ENCODE data around the gene CABCOCO1. TPM values are rescaled to one million over a fixed set of nuclear protein-coding genes. Genes with fewer than 3 reads are reported as not detected.

Gene CABCOCO1
- total and polyA plus RNA-seq, 2 of the 13 experiments (the other 11 are each of a cell fraction or from before 2014, with no cell fraction given) = not detected

GRCh38 chr10:61750943-61751471 is 88.3 kb downstream of the CABCOCO1 start (continued):
- no peak for TF ChIP-seq ZKSCAN1 (IDR thresholded peaks at IDR 0.05; ENCODE audit: low read length)
- peak; percentile 33; the same call in 1 of the 2 replicates for TF ChIP-seq RXRB (CRISPR knock-in tag; IDR thresholded peaks at IDR 0.05; ENCODE audit: borderline replicate concordance)
- TF ChIP-seq ZNF24 (IDR thresholded peaks at IDR 0.05) = no peak
- no peak for TF ChIP-seq ZNF350 (CRISPR knock-in tag; IDR thresholded peaks at IDR 0.05; ENCODE audit: borderline replicate concordance, low read depth)
- no peak for TF ChIP-seq REPIN1 (CRISPR knock-in tag; IDR thresholded peaks at IDR 0.05; ENCODE audit: borderline replicate concordance, low read depth)
- no peak for TF ChIP-seq ISL2 (CRISPR knock-in tag; IDR thresholded peaks at IDR 0.05)
- no peak for TF ChIP-seq HNRNPL (IDR thresholded peaks at IDR 0.05; ENCODE audit: low read depth, low read length)
- peak; percentile 66 for TF ChIP-seq CREB1 (IDR thresholded peaks at IDR 0.05)
- no peak for TF ChIP-seq CREB1 (CRISPR knock-in tag; IDR thresholded peaks at IDR 0.05)
- TF ChIP-seq ZGPAT (CRISPR knock-in tag; IDR thresholded peaks at IDR 0.05) = 0 out of 2 replicates have a peak, but pooled peaks have one; percentile 30
- no peak for TF ChIP-seq ZBTB3 (CRISPR knock-in tag; IDR thresholded peaks at IDR 0.05; ENCODE audit: borderline replicate concordance, low read depth)
- TF ChIP-seq ETV5 (CRISPR knock-in tag; IDR thresholded peaks at IDR 0.05; ENCODE audit: borderline replicate concordance) = peak; percentile 55; the same call in 1 of the 2 replicates
- TF ChIP-seq ZNF883 (CRISPR knock-in tag; IDR thresholded peaks at IDR 0.05; ENCODE audit: not compliant biosample characterization) = no peak
- TF ChIP-seq GABPB1 (CRISPR knock-in tag; IDR thresholded peaks at IDR 0.05) = peak; percentile 32; the same call in 1 of the 2 replicates
- TF ChIP-seq DNMT1 (CRISPR knock-in tag; IDR thresholded peaks at IDR 0.05) = no peak
- no peak for TF ChIP-seq HHEX (CRISPR knock-in tag; IDR thresholded peaks at IDR 0.05)
- TF ChIP-seq ZSCAN5A (CRISPR knock-in tag; IDR thresholded peaks at IDR 0.05; ENCODE audit: borderline replicate concordance) = no peak
- TF ChIP-seq XRCC5 (optimal IDR thresholded peaks at IDR 0.05; ENCODE audit: low read length) = peak; percentile 88
- no peak for TF ChIP-seq MED8 (CRISPR knock-in tag; IDR thresholded peaks at IDR 0.05; ENCODE audit: insufficient replicate concordance)
- no peak for TF ChIP-seq TGIF2 (CRISPR knock-in tag; IDR thresholded peaks at IDR 0.05)
- no peak for TF ChIP-seq ZBTB42 (CRISPR knock-in tag; IDR thresholded peaks at IDR 0.05)
- peak; percentile 32; the same call in 1 of the 2 replicates for TF ChIP-seq ZNF788 (CRISPR knock-in tag; IDR thresholded peaks at IDR 0.05; ENCODE audit: borderline replicate concordance)
- TF ChIP-seq RBAK (CRISPR knock-in tag; IDR thresholded peaks at IDR 0.05) = no peak
- no peak for TF ChIP-seq RNF2 (conservative IDR thresholded peaks at IDR 0.05; ENCODE audit: low read depth)
- no peak for TF ChIP-seq SMAD9 (CRISPR knock-in tag; IDR thresholded peaks at IDR 0.05)
- TF ChIP-seq HNF4A (CRISPR knock-in tag; IDR thresholded peaks at IDR 0.05) = peak; percentile 75
- no peak for TF ChIP-seq MEIS2 (CRISPR knock-in tag; IDR thresholded peaks at IDR 0.05)
- no peak for TF ChIP-seq MXD1 (CRISPR knock-in tag; IDR thresholded peaks at IDR 0.05)
- TF ChIP-seq ATM (IDR thresholded peaks at IDR 0.05; ENCODE audit: borderline replicate concordance) = no peak
- TF ChIP-seq ZNF160 (CRISPR knock-in tag; IDR thresholded peaks at IDR 0.05) = no peak
- TF ChIP-seq MAX (IDR thresholded peaks at IDR 0.05) = peak; percentile 30

Measured in HepG2 (cell line).